ENCODE measurements around the gene FGGY. TPM values are rescaled to one million over a fixed set of nuclear protein-coding genes. Genes with fewer than 3 reads are reported as not detected.

FGGY gene
- total RNA-seq, 1 donor from 2014 or later = 32.5 TPM

DNA sequence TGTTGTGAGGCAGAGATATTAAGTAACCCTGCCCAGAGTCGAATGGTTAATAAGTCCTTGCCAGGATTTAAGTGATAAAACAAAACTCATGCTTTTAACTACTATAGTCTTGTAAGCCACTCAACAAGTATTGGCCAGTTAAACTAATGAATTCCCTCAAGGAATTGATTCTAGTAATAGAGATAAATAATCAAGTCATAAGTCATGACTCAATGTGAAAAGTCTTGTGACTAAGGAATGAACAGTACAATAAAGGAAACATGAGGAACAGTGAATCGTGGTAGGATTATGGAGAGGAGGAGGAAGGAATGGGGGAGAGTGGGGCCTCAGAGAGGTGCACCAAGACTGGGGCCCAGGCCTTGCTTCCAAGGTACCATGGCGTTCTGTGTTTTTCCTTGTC, 104.7 kb downstream of the FGGY start:
- Mint-ChIP-seq H3K27ac (no peak overlapping the region), H3K36me3 (no peaks in the 10 kb centered on the region), H3K9me3 (peaks cover 5% of the 10 kb centered on the region), H3K27me3 (ENCODE audit: insufficient read depth, low read depth) (peaks cover 4% of the 10 kb centered on the region), H3K4me1 (peaks cover 8% of the 10 kb centered on the region), H3K4me3 (no peak overlapping the region)
- no peak overlapping the region for H3K9ac ChIP-seq
- no peaks in the 10 kb centered on the region for H3F3A ChIP-seq (ENCODE audit: low read depth)
- no peak overlapping the region for H3K4me3 ChIP-seq
- H4K20me1 ChIP-seq (ENCODE audit: low read depth) = no peaks in the 10 kb centered on the region
- H2AFZ ChIP-seq (replicated peaks) = no peak overlapping the region
- H3K4me2 ChIP-seq = no peak overlapping the region
- H3K9me3 ChIP-seq (ENCODE audit: low read depth) = peaks cover 8% of the 10 kb centered on the region
- H3K4me1 ChIP-seq = peaks cover 12% of the 10 kb centered on the region
- no peaks in the 10 kb centered on the region for H3K79me2 ChIP-seq (ENCODE audit: low read depth)
- H3K27me3 ChIP-seq = no peaks in the 10 kb centered on the region
- no peaks in the 10 kb centered on the region for H3K36me3 ChIP-seq
- DNase-seq (ENCODE audit: low spot score) = no peak
- no peak for TF ChIP-seq EZH2 (IDR thresholded peaks at IDR 0.05)
- TF ChIP-seq, protein P1, sequence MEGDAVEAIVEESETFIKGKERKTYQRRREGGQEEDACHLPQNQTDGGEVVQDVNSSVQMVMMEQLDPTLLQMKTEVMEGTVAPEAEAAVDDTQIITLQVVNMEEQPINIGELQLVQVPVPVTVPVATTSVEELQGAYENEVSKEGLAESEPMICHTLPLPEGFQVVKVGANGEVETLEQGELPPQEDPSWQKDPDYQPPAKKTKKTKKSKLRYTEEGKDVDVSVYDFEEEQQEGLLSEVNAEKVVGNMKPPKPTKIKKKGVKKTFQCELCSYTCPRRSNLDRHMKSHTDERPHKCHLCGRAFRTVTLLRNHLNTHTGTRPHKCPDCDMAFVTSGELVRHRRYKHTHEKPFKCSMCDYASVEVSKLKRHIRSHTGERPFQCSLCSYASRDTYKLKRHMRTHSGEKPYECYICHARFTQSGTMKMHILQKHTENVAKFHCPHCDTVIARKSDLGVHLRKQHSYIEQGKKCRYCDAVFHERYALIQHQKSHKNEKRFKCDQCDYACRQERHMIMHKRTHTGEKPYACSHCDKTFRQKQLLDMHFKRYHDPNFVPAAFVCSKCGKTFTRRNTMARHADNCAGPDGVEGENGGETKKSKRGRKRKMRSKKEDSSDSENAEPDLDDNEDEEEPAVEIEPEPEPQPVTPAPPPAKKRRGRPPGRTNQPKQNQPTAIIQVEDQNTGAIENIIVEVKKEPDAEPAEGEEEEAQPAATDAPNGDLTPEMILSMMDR (IDR thresholded peaks at IDR 0.05) = no peak
- no peak for TF ChIP-seq EZH2phosphoT487 (IDR thresholded peaks at IDR 0.05)
- no peak overlapping the region for H3K27ac ChIP-seq

DNA sequence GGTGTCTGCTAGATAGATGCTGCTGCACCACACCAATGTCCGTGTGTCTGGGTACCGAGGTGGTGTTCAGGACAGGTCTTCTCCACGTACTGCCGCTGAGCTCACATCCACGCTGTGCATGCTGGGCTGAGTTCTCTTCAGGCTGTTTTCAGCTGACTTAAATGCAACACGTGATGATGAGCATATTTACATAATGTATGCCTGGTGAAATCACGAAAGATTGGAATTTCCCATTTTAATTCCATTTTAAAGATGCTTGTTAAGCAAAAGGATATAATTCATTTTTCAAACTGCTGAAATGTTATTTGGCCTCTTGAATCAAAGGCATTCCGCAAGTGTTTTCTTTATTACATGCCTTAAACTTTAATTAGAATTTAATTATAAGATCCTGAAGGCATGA, 107.9 kb downstream of the FGGY start:
- Histone ChIP-seq H3K9ac (no peak overlapping the region), H3K4me3 (no peak overlapping the region), H3K27ac (no peak overlapping the region), H2AFZ (replicated peaks) (no peak overlapping the region), H3K79me2 (ENCODE audit: low read depth) (no peaks in the 10 kb centered on the region), H3K27me3 (no peaks in the 10 kb centered on the region), H3K4me2 (no peak overlapping the region), H4K20me1 (ENCODE audit: low read depth) (no peaks in the 10 kb centered on the region), H3F3A (ENCODE audit: low read depth) (no peaks in the 10 kb centered on the region), H3K36me3 (no peaks in the 10 kb centered on the region), H3K9me3 (ENCODE audit: low read depth) (peaks cover 8% of the 10 kb centered on the region), H3K4me1 (peaks cover 12% of the 10 kb centered on the region)
- H3K27me3 Mint-ChIP-seq (ENCODE audit: insufficient read depth, low read depth) = peaks cover 4% of the 10 kb centered on the region
- peaks cover 3% of the 10 kb centered on the region for H3K36me3 Mint-ChIP-seq
- peaks cover 12% of the 10 kb centered on the region for H3K9me3 Mint-ChIP-seq
- peaks cover 27% of the 10 kb centered on the region for H3K4me1 Mint-ChIP-seq
- no peak overlapping the region for H3K27ac Mint-ChIP-seq
- TF ChIP-seq EZH2 (IDR thresholded peaks at IDR 0.05) (no peak), EZH2phosphoT487 (IDR thresholded peaks at IDR 0.05) (no peak)
- TF ChIP-seq, protein P1 (IDR thresholded peaks at IDR 0.05) = no peak
- no peak overlapping the region for H3K4me3 Mint-ChIP-seq
- DNase-seq (ENCODE audit: low spot score) = no peak

DNA sequence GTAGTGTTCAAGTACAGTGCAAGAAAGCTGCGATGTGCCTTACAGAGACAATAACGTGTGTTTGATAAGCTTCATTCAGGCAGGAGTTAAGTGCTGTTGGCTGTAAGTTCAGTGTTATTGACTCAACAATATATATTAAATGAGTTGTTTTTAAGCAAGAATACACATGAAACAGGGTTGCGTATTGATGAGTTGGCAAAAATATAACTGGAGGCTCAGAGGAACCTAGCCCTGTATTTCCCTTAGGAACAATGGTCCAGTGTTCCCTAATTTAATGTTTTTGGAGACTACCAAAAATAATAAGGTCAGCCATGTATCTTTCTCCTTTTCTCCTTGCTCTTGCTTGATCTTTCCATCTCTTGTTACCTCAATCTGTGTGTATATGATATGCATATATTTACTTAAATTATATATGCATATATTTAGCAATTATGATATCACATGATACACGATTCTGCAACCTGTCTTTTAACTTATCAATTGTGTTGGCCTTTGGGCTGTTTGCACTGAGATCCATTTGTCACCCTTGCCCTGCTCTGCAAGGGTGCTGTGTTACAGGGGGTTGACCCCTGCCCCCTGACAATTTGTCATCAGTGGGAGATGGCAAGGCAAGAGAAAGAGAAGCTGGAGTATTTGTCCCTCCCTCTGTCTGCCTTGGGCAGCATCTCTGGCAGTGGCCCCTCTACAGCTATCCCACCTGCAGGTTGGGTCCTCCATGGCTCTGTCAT, 109.7 kb downstream of the FGGY start:
- H3K4me2 ChIP-seq = no peak overlapping the region
- H3K27ac Mint-ChIP-seq = no peak overlapping the region
- no peak overlapping the region for H3K9ac ChIP-seq
- peaks cover 4% of the 10 kb centered on the region for H3K27me3 Mint-ChIP-seq (ENCODE audit: insufficient read depth, low read depth)
- no peak overlapping the region for H3K4me3 Mint-ChIP-seq
- H3K4me1 ChIP-seq = peaks cover 12% of the 10 kb centered on the region
- H3K27me3 ChIP-seq = no peaks in the 10 kb centered on the region
- H3K9me3 ChIP-seq (ENCODE audit: low read depth) = peaks cover 8% of the 10 kb centered on the region
- no peak overlapping the region for H3K27ac ChIP-seq
- peaks cover 3% of the 10 kb centered on the region for H3K36me3 Mint-ChIP-seq
- H3K4me3 ChIP-seq = no peak overlapping the region
- H3K36me3 ChIP-seq = no peaks in the 10 kb centered on the region
- no peak overlapping the region for H2AFZ ChIP-seq (replicated peaks)
- H3K4me1 Mint-ChIP-seq = peaks cover 27% of the 10 kb centered on the region
- H3F3A ChIP-seq (ENCODE audit: low read depth) = no peaks in the 10 kb centered on the region
- H4K20me1 ChIP-seq (ENCODE audit: low read depth) = no peaks in the 10 kb centered on the region
- peaks cover 12% of the 10 kb centered on the region for H3K9me3 Mint-ChIP-seq
- no peaks in the 10 kb centered on the region for H3K79me2 ChIP-seq (ENCODE audit: low read depth)
- TF ChIP-seq EZH2 (IDR thresholded peaks at IDR 0.05) (no peak), EZH2phosphoT487 (IDR thresholded peaks at IDR 0.05) (no peak)
- TF ChIP-seq, protein P1 (IDR thresholded peaks at IDR 0.05) = no peak
- DNase-seq (ENCODE audit: low spot score) = no peak

All from neural progenitor cell (in vitro differentiated cells).